Ectodermal cell (in vitro differentiated cells): Measurements from ENCODE around the gene CSMD2.

Source experiments
- H3K27ac ChIP-seq: 2 replicates; pipeline ENCODE4 v1.7.0; 2013; ENCODE audit warnings: mild to moderate bottlenecking, low read depth, low read length; ENCODE audit not compliant: insufficient read depth, poor library complexity, severe bottlenecking
- H3K27me3 ChIP-seq: 2 replicates; pipeline ENCODE4 v1.7.0; 2013; ENCODE audit warnings: mild to moderate bottlenecking, low read length; ENCODE audit not compliant: insufficient read depth, control insufficient read depth, poor library complexity, severe bottlenecking
- H3K36me3 ChIP-seq: one replicate; pipeline ENCODE4 v1.7.0; 2013; ENCODE audit warnings: low read length; ENCODE audit not compliant: control insufficient read depth, insufficient read depth
- H3K4me1 ChIP-seq: one replicate; pipeline ENCODE4 v1.7.0; 2013; ENCODE audit warnings: low read length; ENCODE audit not compliant: control insufficient read depth, insufficient read depth
- H3K4me3 ChIP-seq: 2 replicates; pipeline ENCODE4 v1.7.0; 2013; ENCODE audit warnings: low read depth, low read length, control low read depth; ENCODE audit not compliant: insufficient read depth
- H3K9me3 ChIP-seq: 2 replicates; pipeline ENCODE4 v1.7.0; 2013; ENCODE audit warnings: mild to moderate bottlenecking, low read length, moderate library complexity; ENCODE audit not compliant: control insufficient read depth
- WGBS, 2 experiments: methylation state at CpG; one replicate each; pipeline ENCODE4 v1.1.7; 2013; ENCODE audit warnings: missing lambda C conversion rate in 2 of 2; 5-methylcytosine and 5-hydroxymethylcytosine counted together

The CSMD2 gene

DNA sequence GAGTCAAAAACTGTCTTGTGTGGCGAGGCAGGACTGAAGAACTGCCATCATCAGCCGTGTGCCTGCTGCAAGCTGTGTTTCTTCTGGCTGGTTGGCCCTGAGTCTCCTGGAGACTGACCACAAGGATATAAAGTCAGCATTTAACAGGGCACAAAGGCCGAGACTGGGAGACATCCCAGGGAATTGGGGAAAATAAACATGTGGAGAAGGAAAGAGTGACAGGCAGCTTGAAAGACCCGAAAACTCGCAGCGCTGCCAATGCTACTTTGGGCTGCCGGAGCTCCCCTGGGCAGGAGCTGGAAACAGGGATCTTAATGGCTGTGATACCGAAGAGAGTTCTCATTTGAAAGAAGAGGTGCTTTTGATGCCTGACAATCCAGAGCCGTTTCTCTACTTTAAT is 426.5 kb downstream of the CSMD2 start:
- no peaks in the 10 kb centered on the region for H3K9me3 ChIP-seq
- no peak overlapping the region for H3K27ac ChIP-seq
- no peaks in the 10 kb centered on the region for H3K36me3 ChIP-seq
- no peak overlapping the region for H3K4me3 ChIP-seq
- whole genome bisulfite sequencing, 2 experiments, result 94 to 95% methylated on average over 9 of the region's 9 CpGs
- no peaks in the 10 kb centered on the region for H3K27me3 ChIP-seq
- no peaks in the 10 kb centered on the region for H3K4me1 ChIP-seq

DNA sequence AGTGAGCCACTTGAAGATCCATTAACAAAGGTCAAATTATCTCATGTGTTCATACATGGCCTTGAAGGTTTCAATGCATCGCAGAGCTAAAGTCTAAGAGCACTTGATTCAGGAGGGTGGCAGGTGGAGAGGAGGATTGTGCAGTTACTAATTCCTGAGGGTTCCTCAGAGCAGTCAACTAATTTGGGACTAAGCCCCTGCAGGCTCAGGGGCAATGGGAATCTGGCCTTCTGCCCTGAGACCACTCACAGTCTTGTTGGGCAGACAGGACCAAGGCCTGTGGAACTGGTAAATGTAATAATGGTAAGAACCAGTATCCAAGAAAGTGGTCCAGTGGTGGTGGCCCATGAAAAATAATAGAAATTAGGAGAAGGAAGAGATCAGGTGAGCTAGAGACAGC is 428.5 kb downstream of the CSMD2 start:
- H3K9me3 ChIP-seq, result no peaks in the 10 kb centered on the region
- no peak overlapping the region for H3K4me3 ChIP-seq
- no peaks in the 10 kb centered on the region for H3K36me3 ChIP-seq
- WGBS, 2 experiments, result 96 to 100% methylated on average over 1 of the region's 1 CpG
- H3K27ac ChIP-seq, result no peak overlapping the region
- no peaks in the 10 kb centered on the region for H3K27me3 ChIP-seq
- no peaks in the 10 kb centered on the region for H3K4me1 ChIP-seq

DNA sequence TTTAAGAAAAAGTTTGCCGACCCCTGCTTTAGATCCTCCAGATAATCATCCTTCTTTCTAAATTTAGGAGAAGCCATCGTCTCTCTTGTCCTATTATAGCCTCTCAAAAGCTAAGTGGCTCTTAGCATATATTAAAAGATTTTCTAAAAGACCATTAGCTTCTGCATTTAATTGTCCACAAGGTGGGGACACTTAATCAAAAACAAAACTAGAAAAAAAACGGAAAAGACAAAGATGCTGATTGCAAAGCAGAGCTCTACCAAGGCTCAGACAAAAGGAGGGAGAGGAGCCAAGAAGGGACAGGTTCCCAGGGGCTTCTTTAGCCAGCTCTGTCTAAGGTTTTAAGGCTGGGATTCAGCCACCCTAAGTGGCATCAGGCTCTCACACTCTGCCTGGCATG is 429.4 kb downstream of the CSMD2 start:
- Histone ChIP-seq H3K9me3 (no peaks in the 10 kb centered on the region), H3K36me3 (no peaks in the 10 kb centered on the region), H3K27me3 (no peaks in the 10 kb centered on the region), H3K4me1 (no peaks in the 10 kb centered on the region), H3K27ac (no peak overlapping the region), H3K4me3 (no peak overlapping the region)
- 81 to 86% methylated on average over 3 of the region's 3 CpGs for WGBS, 2 experiments

DNA sequence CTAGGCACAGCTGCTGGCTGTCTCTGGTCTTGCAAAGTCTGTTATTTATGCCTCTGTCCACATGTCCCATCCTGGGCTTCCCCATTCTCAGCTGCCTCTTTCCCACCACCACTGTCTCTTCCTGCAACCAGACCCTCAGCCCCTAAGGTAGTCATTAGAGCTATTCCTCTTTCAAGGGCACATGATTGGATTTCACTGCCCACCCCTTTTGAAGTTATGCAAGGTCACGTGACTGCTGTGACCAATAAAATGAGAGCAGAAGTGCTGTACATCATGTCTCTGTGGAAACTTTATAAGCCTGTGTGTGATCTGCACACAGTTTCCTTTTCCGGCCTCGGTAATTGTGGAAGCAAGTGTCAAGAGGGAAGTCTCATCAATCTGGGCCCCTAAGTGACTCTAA is 437.7 kb downstream of the CSMD2 start:
- no peaks in the 10 kb centered on the region for H3K27me3 ChIP-seq
- WGBS, 2 experiments, result 93 to 95% methylated on average over 3 of the region's 3 CpGs
- peaks cover 3% of the 10 kb centered on the region for H3K4me1 ChIP-seq
- no peak overlapping the region for H3K4me3 ChIP-seq
- H3K36me3 ChIP-seq, result no peaks in the 10 kb centered on the region
- H3K9me3 ChIP-seq, result no peaks in the 10 kb centered on the region
- no peak overlapping the region for H3K27ac ChIP-seq

DNA sequence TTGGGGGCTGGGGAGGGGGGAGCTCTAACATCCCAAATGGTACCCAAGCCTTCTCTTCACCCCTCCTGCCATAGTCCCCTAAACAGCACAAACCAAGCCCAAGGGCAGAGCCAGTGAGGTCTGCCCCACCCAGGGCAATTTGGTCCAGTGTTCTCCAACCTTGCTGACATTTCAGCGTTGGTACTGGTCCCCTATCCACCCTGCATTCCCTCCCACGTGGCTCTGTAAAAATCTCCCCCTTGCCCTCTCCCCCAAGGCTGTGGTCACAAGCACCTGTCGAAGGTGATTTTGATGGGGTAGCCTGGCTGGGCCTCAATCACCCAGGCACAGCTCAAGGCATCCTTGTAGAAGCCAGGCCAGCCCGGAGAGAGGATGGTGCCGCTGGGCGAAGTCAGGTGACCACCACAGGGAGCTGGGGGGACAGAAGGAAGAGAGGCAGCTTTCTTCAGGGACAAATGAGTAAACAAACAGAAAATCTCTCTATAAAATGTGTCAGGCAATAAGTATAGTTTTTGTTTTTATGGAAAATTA is 438.7 kb downstream of the CSMD2 start:
- Histone ChIP-seq H3K27ac (no peak overlapping the region), H3K27me3 (no peaks in the 10 kb centered on the region), H3K4me3 (no peak overlapping the region), H3K36me3 (no peaks in the 10 kb centered on the region), H3K9me3 (no peaks in the 10 kb centered on the region), H3K4me1 (peaks cover 3% of the 10 kb centered on the region)
- 94 to 95% methylated on average over 6 of the region's 6 CpGs for WGBS, 2 experiments

DNA sequence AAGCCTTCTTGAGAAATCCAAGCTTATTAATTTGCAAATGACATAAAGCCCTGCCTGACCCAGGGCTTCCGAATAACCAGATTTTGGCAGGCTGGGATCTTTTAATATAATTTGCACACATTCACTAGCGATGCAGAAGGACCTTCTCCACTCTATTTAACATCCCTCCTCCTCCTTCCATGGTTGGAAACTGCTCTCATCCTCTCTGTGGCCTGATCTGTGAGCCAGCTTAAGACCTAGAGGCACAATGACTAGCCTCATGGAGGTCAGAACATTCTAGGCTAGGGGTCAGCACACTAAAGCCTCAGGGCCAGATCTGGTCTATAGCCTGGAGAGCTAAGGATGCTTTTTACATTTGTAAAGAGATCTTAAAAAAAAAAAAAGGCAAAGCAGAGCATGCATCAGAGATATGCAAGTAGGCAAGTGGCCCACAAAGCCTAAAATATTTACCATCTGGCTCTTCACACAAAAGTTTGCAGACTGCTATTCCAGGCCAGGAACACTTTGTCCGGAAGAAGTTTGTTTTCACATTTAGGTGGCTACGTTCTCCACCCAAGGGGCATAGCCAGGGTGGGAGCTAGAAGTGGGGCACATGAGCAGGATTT is 439.4 kb downstream of the CSMD2 start:
- no peaks in the 10 kb centered on the region for H3K36me3 ChIP-seq
- H3K27ac ChIP-seq, result no peak overlapping the region
- H3K4me3 ChIP-seq, result no peak overlapping the region
- H3K9me3 ChIP-seq, result no peaks in the 10 kb centered on the region
- peaks cover 3% of the 10 kb centered on the region for H3K4me1 ChIP-seq
- WGBS, 2 experiments, result 95% methylated on average over 4 of the region's 4 CpGs
- H3K27me3 ChIP-seq, result no peaks in the 10 kb centered on the region

DNA sequence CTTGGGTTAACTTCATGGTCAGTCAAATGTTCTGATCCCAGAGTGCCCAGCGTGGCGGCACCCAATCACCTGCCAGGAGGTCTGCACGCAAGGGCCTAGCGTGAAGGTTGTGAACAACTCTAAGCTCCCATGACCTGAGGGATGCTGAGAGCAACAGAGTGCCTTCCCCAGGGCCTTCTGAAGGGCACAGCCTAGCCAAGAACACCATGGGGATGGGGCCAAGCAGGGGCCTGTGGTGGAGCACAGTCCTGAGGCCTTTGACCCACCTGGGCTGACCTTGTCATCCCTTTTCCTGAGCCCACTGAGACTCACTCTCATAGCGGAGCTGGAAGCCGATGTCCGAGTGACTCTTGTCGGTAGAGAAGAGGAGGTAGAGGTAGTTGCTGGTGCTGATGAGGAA is 440.0 kb downstream of the CSMD2 start:
- H3K9me3 ChIP-seq, result no peaks in the 10 kb centered on the region
- 97 to 98% methylated on average over 8 of the region's 8 CpGs for WGBS, 2 experiments
- no peaks in the 10 kb centered on the region for H3K36me3 ChIP-seq
- H3K4me3 ChIP-seq, result no peak overlapping the region
- peaks cover 3% of the 10 kb centered on the region for H3K4me1 ChIP-seq
- H3K27me3 ChIP-seq, result no peaks in the 10 kb centered on the region
- no peak overlapping the region for H3K27ac ChIP-seq

DNA sequence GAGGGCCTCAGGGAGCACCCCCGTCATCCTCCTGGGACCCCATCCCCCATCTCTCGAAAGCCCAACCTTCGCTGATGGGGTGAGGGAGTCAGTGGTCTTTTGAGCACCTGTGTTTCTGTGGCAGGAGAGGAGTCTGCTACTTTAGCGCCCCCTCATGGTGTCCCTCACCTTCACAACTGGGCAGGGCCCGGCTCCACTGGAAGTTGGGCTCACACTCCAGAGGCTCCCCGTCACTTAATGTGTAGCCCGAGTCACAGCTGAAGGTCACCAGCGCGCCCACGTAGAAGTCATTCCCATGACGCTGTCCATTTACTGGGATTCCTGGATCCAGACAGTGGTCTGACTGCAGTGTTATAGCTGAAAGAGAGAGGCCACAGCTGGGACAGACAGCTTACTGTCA is 440.7 kb downstream of the CSMD2 start:
- no peaks in the 10 kb centered on the region for H3K9me3 ChIP-seq
- H3K27me3 ChIP-seq, result no peaks in the 10 kb centered on the region

DNA sequence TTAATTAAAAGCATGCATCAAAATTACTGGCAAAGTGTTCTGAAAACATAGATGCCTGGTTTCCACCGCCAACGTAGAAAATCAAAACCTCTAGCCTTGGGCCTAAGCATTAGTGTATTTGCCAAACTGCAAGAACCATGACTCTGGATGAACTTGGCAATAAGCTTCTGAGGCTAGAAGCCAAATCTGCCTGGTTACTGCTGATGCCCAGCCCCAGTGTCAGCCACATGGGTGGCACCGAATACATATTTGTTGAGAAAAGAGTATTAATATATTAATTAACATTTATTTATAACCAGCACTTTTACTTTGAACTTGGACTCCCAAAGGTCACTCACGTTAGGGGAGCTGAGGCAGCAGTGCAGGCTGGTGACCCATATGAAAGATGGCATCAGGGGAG is 441.8 kb downstream of the CSMD2 start:
- no peaks in the 10 kb centered on the region for H3K36me3 ChIP-seq
- WGBS, 2 experiments, result 94 to 97% methylated on average over 3 of the region's 4 CpGs
- no peak overlapping the region for H3K4me3 ChIP-seq
- H3K27me3 ChIP-seq, result no peaks in the 10 kb centered on the region
- H3K4me1 ChIP-seq, result peaks cover 3% of the 10 kb centered on the region
- no peak overlapping the region for H3K27ac ChIP-seq
- H3K9me3 ChIP-seq, result no peaks in the 10 kb centered on the region

More for the DNA sequence above, 440.7 kb downstream of the CSMD2 start:
- H3K27ac ChIP-seq, result no peak overlapping the region
- peaks cover 3% of the 10 kb centered on the region for H3K4me1 ChIP-seq
- WGBS, 2 experiments, result 95% methylated on average over 11 of the region's 11 CpGs
- no peaks in the 10 kb centered on the region for H3K36me3 ChIP-seq
- H3K4me3 ChIP-seq, result no peak overlapping the region

DNA sequence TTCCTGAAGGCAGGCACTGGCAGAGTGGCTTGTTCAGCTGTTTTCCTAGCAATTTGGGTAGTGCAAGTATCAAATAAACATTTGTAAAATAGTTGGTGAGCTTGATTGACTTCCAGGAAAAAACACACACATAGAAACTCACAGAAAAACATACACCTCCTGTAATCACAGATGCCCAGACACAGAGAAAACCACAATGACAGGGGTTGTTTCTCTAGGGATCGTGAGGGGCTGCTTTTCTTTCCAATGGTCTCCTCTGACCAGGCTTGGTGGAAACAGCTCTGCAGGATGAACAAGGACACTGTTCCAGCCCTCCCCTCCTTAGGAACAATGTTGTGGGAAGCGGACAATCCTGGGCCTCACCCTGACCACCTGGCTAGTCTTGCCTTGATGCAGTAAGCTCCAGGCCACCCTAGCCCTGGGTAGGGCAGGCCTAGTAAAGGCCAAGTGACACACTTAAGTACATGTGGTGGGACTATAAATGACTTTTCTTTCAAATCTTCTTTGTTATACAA is 443.7 kb downstream of the CSMD2 start:
- no peaks in the 10 kb centered on the region for H3K27me3 ChIP-seq
- H3K36me3 ChIP-seq, result no peaks in the 10 kb centered on the region
- H3K4me1 ChIP-seq, result no peaks in the 10 kb centered on the region
- no peaks in the 10 kb centered on the region for H3K9me3 ChIP-seq
- H3K4me3 ChIP-seq, result no peak overlapping the region
- no peak overlapping the region for H3K27ac ChIP-seq
- WGBS, 2 experiments, result 87 to 92% methylated on average over 2 of the region's 2 CpGs
